ENCODE data around the gene LSM4.

LSM4 gene

DNA sequence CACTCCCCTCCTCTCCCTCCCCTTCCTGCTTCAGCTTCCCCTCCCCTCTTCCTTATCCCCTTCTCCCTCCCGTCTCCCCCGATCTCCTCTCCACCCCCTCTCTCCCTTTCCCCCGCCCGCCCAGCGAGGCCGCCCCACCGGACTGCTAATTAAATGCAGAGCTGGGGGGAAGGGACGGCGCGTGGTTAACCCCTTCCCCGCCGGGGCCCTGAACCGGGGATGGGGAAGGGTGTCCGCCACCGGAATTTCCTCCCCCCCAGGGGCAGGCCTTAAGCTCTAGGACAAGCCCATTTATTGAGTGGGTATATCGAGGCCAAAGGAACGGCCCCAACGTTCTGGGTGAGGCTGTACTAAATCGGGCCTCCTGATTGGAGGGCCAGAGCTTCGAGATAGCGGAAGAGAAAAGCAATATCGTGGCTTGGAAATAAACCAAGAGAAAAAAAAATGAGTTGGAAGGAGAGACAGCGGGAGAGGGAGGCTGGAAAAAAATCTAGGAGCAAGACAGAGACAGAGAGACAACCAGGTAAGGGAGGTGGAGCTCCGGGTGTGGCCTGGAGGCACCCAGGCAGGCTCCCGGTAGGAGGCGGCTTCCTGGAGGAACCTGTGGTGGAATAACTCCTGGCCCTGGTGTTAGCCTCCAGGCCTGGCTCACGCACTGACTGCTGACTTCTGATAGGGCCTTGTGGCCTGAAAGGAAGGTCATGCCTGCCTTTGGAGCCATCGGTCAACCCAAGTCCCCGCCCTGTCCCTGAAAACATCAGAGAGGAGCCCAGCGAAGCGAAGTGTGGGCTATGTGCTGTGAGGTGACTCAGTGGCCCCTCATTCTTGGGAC, 29.9 kb downstream of the LSM4 start:
- DNase-seq (ENCODE audit: low spot score): peak; percentile 63

- no peak for DNase-seq (ENCODE audit: low spot score)
Measured at GRCh38 chr19:18292462-18292809, 30.4 kb downstream of the LSM4 start.

- peak; percentile 78 for DNase-seq (ENCODE audit: low spot score)
Measured at GRCh38 chr19:18291590-18292461, 31.1 kb downstream of the LSM4 start.

- no peak for DNase-seq (ENCODE audit: low spot score)
Measured at GRCh38 chr19:18291019-18291524, 31.8 kb downstream of the LSM4 start.

DNA sequence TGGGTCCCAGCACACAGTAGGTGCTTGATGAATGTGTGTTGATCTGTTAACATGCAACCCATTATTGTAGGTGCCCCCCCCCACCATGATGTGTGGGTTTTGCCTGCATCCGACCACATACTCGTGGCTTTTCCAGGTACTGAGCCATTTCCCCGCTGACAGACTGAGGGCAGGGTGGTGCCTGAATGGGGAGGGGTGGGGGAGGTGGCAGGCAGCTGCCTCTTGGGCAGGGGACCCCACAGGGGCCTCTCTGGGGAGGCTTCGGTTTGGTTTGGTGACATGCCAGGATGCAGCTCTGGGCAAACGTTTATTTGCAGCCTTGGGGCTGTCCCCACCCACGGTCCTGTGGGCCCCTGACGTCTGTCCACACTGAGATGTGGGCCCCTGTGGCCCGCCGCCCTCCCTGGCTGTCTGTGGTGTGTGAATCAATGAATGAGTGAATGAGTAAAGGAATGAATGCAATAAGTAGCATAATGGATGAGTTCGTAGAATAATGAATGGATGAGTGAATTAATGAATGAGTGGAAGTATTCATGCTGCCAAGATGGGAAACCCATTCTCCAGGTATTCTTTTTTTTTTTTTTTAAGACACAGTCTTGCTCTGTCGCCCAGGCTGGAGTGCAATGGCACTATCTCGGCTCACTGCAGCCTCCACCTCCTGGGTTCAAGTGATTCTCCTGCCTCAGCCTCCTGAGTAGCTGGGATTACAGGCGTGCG, 32.4 kb downstream of the LSM4 start:
- DNase-seq (ENCODE audit: low spot score): no peak

DNA sequence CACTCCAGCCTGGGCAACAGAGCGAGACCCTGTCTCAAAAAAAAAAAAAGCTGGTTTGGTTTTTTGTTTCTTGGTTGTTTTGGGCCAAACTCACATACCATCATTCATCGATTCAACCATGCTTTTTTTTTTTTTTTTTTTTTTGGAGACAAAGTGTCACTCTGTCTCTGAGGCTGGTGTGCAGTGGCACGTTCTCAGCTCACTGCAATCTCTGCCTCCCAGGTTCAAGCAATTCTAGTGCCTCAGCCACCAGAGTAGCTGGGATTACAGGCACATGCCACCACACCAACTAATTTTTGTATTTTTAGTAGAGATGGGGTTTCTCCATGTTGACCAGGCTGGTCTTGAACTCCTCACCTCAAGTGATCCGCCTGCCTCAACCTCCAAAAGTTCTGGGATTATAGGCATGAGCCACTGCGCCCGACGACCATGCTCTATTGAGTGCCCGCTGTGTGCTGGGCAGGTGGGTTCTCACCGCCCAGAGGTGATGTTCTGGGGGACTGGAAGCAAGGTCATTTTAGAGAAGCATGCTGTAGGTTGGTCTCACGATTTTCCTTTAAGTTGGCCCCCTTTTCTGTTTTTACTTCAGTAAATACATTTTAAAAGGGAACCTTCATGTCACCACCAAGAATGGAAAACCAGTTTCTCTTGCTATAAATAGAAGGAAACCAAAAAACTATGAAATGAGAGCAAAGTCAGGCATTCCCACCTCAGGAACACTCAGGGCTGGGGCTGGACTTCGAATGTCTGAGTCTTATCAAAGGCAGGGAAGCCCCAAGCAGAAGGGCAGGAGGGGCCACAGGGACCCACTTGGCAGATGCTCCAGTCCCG, 33.2 kb downstream of the LSM4 start:
- DNase-seq (ENCODE audit: low spot score): no peak

GRCh38 chr19:18287836-18288772, 34.8 kb downstream of the LSM4 start:
- no peak for DNase-seq (ENCODE audit: low spot score)

DNA sequence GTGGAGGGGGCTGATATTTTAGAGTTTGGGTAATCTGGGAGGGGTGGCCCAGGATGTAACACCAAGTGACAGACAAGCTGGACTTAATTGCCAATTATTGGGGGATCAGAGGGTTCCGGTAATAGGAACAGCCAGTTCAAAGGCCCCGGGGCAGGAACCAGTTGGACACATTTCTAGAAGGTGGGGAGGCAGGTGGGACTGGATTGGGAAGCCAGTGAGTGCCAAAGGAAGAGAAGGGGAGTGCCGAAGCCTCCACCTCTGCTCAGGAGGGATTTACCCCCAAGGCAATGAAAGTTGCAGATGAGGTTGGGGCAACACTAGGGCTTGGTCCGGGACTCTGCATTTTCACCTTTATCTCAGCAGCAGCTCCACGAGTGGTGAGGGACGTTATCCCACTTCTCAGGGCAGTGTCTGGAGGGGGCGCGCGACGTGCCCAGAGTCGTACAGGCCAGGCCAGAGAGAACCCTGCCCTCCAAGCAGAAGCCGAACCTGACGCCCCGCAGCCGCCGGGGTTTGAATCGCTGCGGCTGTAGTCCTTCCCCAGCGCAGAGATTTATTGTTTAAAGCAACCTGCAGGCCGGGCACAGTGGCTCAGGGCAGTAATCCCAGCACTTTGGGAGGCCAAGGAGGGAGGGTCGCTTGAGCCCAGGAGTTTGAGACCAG, 35.8 kb downstream of the LSM4 start:
- no peak for DNase-seq (ENCODE audit: low spot score)

GRCh38 chr19:18284712-18285360, 38.0 kb downstream of the LSM4 start:
- no peak for DNase-seq (ENCODE audit: low spot score)

- no peak for DNase-seq (ENCODE audit: low spot score)
Measured at GRCh38 chr19:18283338-18283737, 39.5 kb downstream of the LSM4 start.

DNA sequence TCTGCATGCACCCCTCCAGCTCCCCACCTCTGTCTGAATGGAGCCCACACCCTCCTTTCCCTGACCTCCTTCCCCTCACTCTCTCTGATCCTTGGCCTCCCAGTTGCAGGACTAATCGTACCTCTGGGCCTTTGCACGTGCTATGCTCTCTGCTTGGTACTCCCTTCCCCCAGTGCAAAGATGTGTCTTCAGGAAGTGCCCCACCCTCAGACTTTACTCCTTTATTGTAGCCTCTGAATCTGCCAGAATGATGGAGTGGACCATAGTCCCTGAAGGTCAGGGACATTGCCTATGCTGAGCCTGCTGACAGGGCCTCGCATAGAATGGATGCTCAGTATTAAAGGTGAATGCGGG, 40.1 kb downstream of the LSM4 start:
- DNase-seq (ENCODE audit: low spot score): peak; percentile 27

DNA sequence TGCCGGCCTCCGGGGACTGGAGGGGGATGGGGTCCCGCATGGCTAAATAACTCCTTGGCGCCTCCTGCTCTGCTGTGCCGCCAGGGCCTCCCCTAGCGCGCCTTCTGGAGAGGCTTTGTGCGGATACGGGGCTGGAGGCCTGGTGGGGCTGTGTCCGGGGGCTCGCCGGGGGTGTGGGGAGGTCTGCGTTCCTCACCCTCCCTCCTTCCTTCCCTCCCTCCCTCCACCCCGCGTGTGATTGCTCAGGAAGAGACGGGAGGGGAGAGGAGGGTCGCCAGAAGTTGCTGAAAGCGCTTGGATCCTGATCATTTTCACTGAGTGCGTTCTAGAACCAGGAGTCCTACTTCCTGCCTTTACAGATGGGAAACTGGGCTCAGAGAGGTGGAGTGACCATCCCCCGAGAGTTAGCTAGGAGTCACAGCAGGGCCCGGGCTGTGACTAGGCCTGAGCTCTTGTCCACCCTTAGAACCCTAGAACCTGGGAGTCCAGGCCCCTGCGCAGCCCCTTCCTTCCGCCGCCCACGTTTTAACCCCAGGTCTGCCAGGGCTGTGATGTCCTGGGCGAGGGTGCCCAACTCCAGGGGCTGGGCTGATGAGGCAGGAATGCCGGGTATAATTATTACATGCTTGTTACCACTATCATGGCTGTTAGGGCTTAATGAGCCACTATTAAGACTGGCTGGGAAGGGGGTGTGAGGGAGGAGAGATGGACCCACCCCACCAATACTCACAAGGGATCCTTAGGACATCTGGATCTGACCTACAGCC, 40.7 kb downstream of the LSM4 start:
- peak; percentile 58 for DNase-seq (ENCODE audit: low spot score)

DNA sequence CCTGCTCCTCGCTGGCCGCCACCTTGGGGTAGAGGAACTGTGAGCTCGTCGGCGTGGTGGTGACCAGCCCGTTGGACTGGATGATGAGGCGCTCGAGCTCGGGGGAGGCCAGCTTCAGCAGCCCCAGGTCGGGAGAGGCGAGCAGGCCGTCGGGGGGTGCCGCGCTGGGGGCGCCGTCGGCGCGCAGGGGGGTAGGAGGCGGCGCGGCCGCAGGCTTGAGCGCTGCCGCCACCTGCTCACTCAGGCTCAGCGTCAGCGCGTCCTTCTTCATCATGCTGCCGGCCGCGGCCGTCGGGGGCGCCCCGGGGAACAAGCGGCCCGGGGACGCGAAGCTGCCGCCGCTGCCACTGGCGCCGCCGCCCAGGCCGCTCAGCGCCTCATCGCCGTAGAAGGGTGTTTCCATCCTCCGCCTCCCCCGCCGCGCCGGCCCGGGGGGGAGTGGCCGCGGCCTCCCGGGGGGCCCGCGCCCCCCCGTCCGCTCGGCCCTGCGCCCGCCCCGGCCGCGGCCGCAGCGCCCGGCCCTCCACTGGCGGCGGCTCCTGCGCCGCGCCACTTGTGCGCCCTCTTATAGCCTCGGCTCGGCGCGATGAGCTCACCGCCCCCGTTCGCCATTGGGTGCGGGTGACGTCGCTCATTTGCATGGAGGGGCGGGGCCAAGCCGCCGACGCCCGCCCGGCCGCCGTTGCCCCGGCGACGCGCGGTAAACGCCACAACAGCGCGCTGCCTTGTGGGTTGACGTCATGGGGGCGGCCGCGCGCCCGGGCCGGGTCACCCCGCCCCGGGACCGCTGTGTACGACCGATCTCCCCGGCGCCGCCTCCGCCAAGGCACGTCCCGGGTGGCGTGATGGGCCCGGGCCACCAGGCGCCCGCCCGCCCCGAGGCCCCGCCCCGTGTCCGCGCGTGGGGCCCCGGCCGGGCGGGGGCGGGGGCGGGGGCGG, 41.5 kb downstream of the LSM4 start, which contains the start of gene JUND:
Gene JUND, minus strand, starts transcription at position 541 of the 939 bp plus-strand sequence. Its CDS starts 138 bp downstream, at position 403.
- DNase-seq (ENCODE audit: low spot score): peak; percentile 97

GRCh38 chr19:18280247-18281081, 42.4 kb downstream of the LSM4 start:
- DNase-seq (ENCODE audit: low spot score): peak; percentile 72

DNA sequence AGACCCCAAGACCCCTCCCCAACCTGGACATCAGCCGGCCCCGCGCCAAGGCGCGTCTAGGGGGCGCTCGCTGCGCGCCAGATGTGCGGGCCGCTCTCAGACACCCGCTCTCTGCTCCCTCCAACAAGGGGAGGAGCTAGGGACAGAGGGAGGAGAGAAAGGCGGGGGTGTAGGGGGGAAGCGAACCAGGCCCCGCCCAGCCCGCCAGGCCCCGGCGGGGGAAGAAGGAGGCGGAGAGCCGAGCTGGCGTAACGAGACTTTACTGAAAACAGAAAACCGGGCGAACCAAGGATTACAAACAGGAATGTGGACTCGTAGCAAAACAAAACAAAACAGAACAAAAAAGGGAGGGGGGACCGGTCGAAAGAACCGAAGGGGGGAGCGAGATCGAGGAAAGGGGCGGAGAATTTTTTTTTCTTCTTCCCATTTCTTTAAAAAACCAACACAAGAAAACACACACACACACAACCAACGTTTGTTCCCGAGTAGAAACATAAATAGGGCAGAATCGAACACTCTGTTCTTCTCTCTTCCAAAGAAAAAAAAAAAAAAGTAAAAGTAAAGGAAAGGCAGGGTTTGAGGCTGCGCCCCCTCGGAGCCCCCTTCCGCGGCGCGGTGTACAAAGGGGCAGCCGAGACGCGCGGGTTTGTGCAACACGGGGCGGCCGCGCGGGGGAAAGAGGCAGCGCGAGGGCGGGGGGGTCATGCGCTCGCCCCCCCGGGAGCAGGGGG, 43.2 kb downstream of the LSM4 start:
- peak; percentile 94 for DNase-seq (ENCODE audit: low spot score)

- DNase-seq (ENCODE audit: low spot score): no peak
Measured at GRCh38 chr19:18279266-18279515, 43.7 kb downstream of the LSM4 start.

Measured in SW480 (cell line).